ENCODE data around the gene ALK. TPM values are rescaled to one million over a fixed set of nuclear protein-coding genes. Genes with fewer than 3 reads are reported as not detected.

The ALK gene
- total RNA-seq, 1 experiment from 2014 or later = not detected

GRCh38 chr2:29260142-29260772 is 661.1 kb downstream of the ALK start:
- TF ChIP-seq CTCF (conservative IDR thresholded peaks at IDR 0.05) = no peak
- H3K79me1 ChIP-seq (ENCODE audit: insufficient read depth, low read depth, low read length, poor library complexity, severe bottlenecking) = no peaks in the 10 kb centered on the region

More at GRCh38 chr2:29260142-29260772, 661.1 kb downstream of the ALK start:
- WGBS (ENCODE audit: extremely low coverage, insufficient read length, low lambda C conversion rate) = no CpG with 5 or more reads among the region's 6 CpGs
- no peaks in the 10 kb centered on the region for H3K23me2 ChIP-seq (ENCODE audit: insufficient read length, low read depth, low read length, poor library complexity, severe bottlenecking)
- H3K14ac ChIP-seq (ENCODE audit: insufficient read depth, low read length) = no peak overlapping the region; the same call in 1 of the 2 replicates
- no peak overlapping the region for H2BK15ac ChIP-seq (ENCODE audit: low read depth, low read length)
- H3K4me3 Mint-ChIP-seq = no peak overlapping the region
- DNase-seq = no peak
- no peaks in the 10 kb centered on the region for H4K20me1 ChIP-seq (ENCODE audit: control insufficient read depth, insufficient read depth, insufficient read length)
- H3K4me1 ChIP-seq (ENCODE audit: insufficient read depth, low read length) = no peaks in the 10 kb centered on the region
- H3K36me3 Mint-ChIP-seq (ENCODE audit: insufficient read depth in 1 of 3, low read depth in 3 of 3) = no peaks in the 10 kb centered on the region
- H3K23ac ChIP-seq (ENCODE audit: insufficient read length, low read depth, low read length) = no peak overlapping the region
- no peaks in the 10 kb centered on the region for H3K79me2 ChIP-seq (ENCODE audit: insufficient read depth, low read length)
- peaks cover 2% of the 10 kb centered on the region in 2 experiments; a peak in 1 of 4 replicates for H3K4me1 Mint-ChIP-seq
- H4K91ac ChIP-seq (ENCODE audit: insufficient read length, low read depth, low read length) = no peak overlapping the region
- H2BK120ac ChIP-seq (ENCODE audit: low read depth, low read length, poor library complexity, severe bottlenecking) = no peak overlapping the region
- no peak overlapping the region for H4K5ac ChIP-seq (ENCODE audit: insufficient read length, low read depth, low read length)
- H3K27ac Mint-ChIP-seq = no peak overlapping the region
- no peak overlapping the region for H4K8ac ChIP-seq (replicated peaks; ENCODE audit: insufficient read length, low read depth, low read length)
- H2BK20ac ChIP-seq (ENCODE audit: low read depth, low read length, poor library complexity, severe bottlenecking) = no peak overlapping the region
- H3K4ac ChIP-seq (ENCODE audit: low read depth, low read length) = no peak overlapping the region
- no peak overlapping the region for H3K56ac ChIP-seq (ENCODE audit: insufficient read length, low read depth, low read length)
- no peaks in the 10 kb centered on the region for H3K9me3 ChIP-seq (ENCODE audit: control insufficient read depth, low read depth, low read length)
- no peak overlapping the region for H3K27ac ChIP-seq (ENCODE audit: insufficient read length, low read depth, low read length)
- H2BK5ac ChIP-seq (ENCODE audit: insufficient read length, low read length) = no peak overlapping the region
- H2BK12ac ChIP-seq (ENCODE audit: insufficient read length, low read depth, low read length) = no peak overlapping the region
- no peak overlapping the region for H3K9ac ChIP-seq (ENCODE audit: extremely low read depth, insufficient read length, low read length)
- H2AFZ ChIP-seq (ENCODE audit: low read length) = no peak overlapping the region
- H3K9me3 Mint-ChIP-seq = 0 out of 5 replicates have a peak, but pooled peaks cover 2 to 3% of the 10 kb centered on the region in 2 experiments
- no peaks in the 10 kb centered on the region for H3K27me3 ChIP-seq (ENCODE audit: insufficient read depth, low read length)
- no peak overlapping the region for H3K4me2 ChIP-seq (ENCODE audit: insufficient read depth, insufficient read length, low read length)
- H3K18ac ChIP-seq (ENCODE audit: insufficient read length, low read depth, low read length) = no peak overlapping the region
- H3K27me3 Mint-ChIP-seq (ENCODE audit: low read depth) = no peaks in the 10 kb centered on the region; the same call in none of the 2 replicates
- no peak overlapping the region for H3T11ph ChIP-seq (ENCODE audit: low read length)
- H2AK5ac ChIP-seq (ENCODE audit: insufficient read length, low read length) = no peak overlapping the region
